Neural progenitor cell (in vitro differentiated cells): Measurements from ENCODE around the gene TMEM117. TPM values are rescaled to one million over a fixed set of nuclear protein-coding genes. Genes with fewer than 3 reads are reported as not detected.

ENCODE experiments used
- DNase-seq: peaks from one replicate; pipeline ENCODE4 v3.0.0-alpha.2; 2016; ENCODE audit warnings: low spot score
- H2AFZ ChIP-seq: fragments of 200-600 bp; sonication (generic); replicated peaks from 2 replicates; pipeline ENCODE4 v1.6.1; 2016; ENCODE audit warnings: antibody characterized with exemption
- H3F3A ChIP-seq: fragments of 200-600 bp; sonication (generic); 2 replicates; pipeline ENCODE4 v1.6.1; 2016; ENCODE audit warnings: antibody characterized with exemption, low read depth
- H3K27ac ChIP-seq: fragments of 200-600 bp; sonication (generic); 2 replicates; pipeline ENCODE4 v1.5.1; 2016; ENCODE audit warnings: mild to moderate bottlenecking
- H3K27me3 ChIP-seq: fragments of 200-600 bp; sonication (generic); 2 replicates; pipeline ENCODE4 v1.6.1; 2016; ENCODE audit warnings: mild to moderate bottlenecking, moderate library complexity
- H3K36me3 ChIP-seq: fragments of 200-600 bp; sonication (generic); 2 replicates; pipeline ENCODE4 v1.5.1; 2016
- H3K4me1 ChIP-seq: fragments of 200-600 bp; sonication (generic); 2 replicates; pipeline ENCODE4 v1.6.1; 2016; ENCODE audit warnings: mixed run types
- H3K4me2 ChIP-seq: fragments of 200-600 bp; sonication (generic); 2 replicates; pipeline ENCODE4 v1.6.1; 2016
- H3K4me3 ChIP-seq: fragments of 200-600 bp; sonication (generic); 2 replicates; pipeline ENCODE4 v1.5.1; 2016
- H3K79me2 ChIP-seq: fragments of 200-600 bp; sonication (generic); 2 replicates; pipeline ENCODE4 v1.6.1; 2016; ENCODE audit warnings: low read depth
- H3K9ac ChIP-seq: fragments of 200-600 bp; sonication (generic); 2 replicates; pipeline ENCODE4 v1.6.1; 2016
- H3K9me3 ChIP-seq: fragments of 200-600 bp; sonication (generic); 2 replicates; pipeline ENCODE4 v1.5.1; 2016; ENCODE audit warnings: low read depth
- H4K20me1 ChIP-seq: fragments of 200-600 bp; sonication (generic); 2 replicates; pipeline ENCODE4 v1.6.1; 2016; ENCODE audit warnings: low read depth
- H3K27ac Mint-ChIP-seq: 3 replicates; pipeline ENCODE4 v1.8.0; 2021; ENCODE audit warnings: mixed read lengths
- H3K27me3 Mint-ChIP-seq: 2 replicates; pipeline ENCODE4 v1.8.0; 2022; ENCODE audit warnings: low read depth, mild to moderate bottlenecking, inconsistent platforms, moderate library complexity, mixed read lengths; ENCODE audit not compliant: insufficient read depth
- H3K36me3 Mint-ChIP-seq: 3 replicates; pipeline ENCODE4 v1.8.0; 2021; ENCODE audit warnings: mixed read lengths
- H3K4me1 Mint-ChIP-seq: 3 replicates; pipeline ENCODE4 v1.8.0; 2021; ENCODE audit warnings: mixed read lengths
- H3K4me3 Mint-ChIP-seq: 3 replicates; pipeline ENCODE4 v1.8.0; 2021; ENCODE audit warnings: mild to moderate bottlenecking, moderate library complexity, mixed read lengths
- H3K9me3 Mint-ChIP-seq: 3 replicates; pipeline ENCODE4 v1.8.0; 2020; ENCODE audit warnings: mixed read lengths
- EZH2 ChIP-seq: fragments of 200-600 bp; sonication (generic); IDR thresholded peaks from 2 replicates; pipeline ENCODE4 v1.6.1; 2017; ENCODE audit warnings: antibody characterized with exemption, mild to moderate bottlenecking, moderate library complexity
- EZH2phosphoT487 ChIP-seq: fragments of 200-600 bp; sonication (generic); IDR thresholded peaks from 2 replicates; pipeline ENCODE4 v1.6.1; 2017; ENCODE audit warnings: antibody characterized with exemption
- total RNA-seq: library from RNA; depleted of rRNA; stranded (reverse); fragments of >200 nt; gene quantifications from 2 replicates; pipeline ENCODE4 v1.2.3, GENCODE V29; 2015; ENCODE audit warnings: low replicate concordance
- TF ChIP-seq, protein P1 (sequence below): fragments of 200-600 bp; sonication (generic); IDR thresholded peaks from 2 replicates; pipeline ENCODE4 v1.5.1; 2017; ENCODE audit warnings: antibody characterized with exemption, mild to moderate bottlenecking

Gene TMEM117
- total RNA-seq, 1 donor from 2014 or later: 1.6 TPM

DNA sequence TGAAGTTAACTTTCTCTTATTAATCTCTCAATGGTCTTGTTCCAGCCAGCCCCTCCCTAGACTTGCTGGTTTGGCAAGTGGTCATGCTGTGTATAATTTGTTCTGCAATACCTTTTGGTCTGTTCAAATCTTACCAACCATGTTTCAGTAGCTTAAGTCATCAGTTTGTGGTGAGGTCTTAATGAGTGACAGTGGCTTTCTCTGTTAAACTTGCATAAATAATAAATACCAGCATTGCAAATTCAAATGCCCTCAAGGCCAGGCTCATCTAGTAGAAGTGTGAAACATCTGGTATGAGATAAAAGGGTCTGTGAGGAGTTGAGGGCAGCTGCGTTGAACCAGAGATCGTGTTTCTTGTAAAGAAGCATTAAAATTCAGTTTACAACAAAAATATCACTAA lies 319.5 kb downstream of the TMEM117 start:
- Histone ChIP-seq H3K4me3 (no peak overlapping the region), H2AFZ (no peak overlapping the region), H3K9me3 (no peaks in the 10 kb centered on the region), H3K27ac (no peak overlapping the region), H4K20me1 (no peaks in the 10 kb centered on the region), H3K9ac (no peak overlapping the region), H3K27me3 (no peaks in the 10 kb centered on the region), H3F3A (peaks cover 4% of the 10 kb centered on the region), H3K79me2 (no peaks in the 10 kb centered on the region), H3K4me1 (peaks cover 9% of the 10 kb centered on the region), H3K36me3 (no peaks in the 10 kb centered on the region), H3K4me2 (no peak overlapping the region)
- DNase-seq: no peak
- Mint-ChIP-seq H3K4me1 (peaks cover 35% of the 10 kb centered on the region), H3K27me3 (no peaks in the 10 kb centered on the region), H3K4me3 (no peak overlapping the region), H3K9me3 (no peaks in the 10 kb centered on the region), H3K27ac (no peak overlapping the region), H3K36me3 (no peaks in the 10 kb centered on the region)
- TF ChIP-seq EZH2phosphoT487 (no peak), EZH2 (no peak)
- TF ChIP-seq, protein P1, sequence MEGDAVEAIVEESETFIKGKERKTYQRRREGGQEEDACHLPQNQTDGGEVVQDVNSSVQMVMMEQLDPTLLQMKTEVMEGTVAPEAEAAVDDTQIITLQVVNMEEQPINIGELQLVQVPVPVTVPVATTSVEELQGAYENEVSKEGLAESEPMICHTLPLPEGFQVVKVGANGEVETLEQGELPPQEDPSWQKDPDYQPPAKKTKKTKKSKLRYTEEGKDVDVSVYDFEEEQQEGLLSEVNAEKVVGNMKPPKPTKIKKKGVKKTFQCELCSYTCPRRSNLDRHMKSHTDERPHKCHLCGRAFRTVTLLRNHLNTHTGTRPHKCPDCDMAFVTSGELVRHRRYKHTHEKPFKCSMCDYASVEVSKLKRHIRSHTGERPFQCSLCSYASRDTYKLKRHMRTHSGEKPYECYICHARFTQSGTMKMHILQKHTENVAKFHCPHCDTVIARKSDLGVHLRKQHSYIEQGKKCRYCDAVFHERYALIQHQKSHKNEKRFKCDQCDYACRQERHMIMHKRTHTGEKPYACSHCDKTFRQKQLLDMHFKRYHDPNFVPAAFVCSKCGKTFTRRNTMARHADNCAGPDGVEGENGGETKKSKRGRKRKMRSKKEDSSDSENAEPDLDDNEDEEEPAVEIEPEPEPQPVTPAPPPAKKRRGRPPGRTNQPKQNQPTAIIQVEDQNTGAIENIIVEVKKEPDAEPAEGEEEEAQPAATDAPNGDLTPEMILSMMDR: no peak

DNA sequence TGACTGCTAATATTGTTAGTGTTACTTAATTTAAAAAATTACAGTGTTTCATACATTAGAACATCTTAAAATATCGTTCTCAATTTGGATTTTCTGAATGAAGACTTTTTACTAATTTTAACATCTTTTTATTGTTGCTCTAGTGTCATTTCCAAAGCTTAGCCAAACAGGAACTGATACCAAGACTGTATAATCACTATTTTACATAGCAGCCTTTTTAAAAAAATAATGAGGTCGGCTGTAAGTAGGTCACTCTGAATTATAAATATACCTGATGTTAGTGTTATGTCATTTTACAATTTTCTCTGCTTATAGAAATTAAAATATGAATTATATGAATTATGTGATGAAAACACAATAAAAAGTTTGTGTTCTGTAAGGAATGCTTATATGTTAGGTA lies 321.5 kb downstream of the TMEM117 start:
- Histone ChIP-seq H4K20me1 (no peaks in the 10 kb centered on the region), H3K4me3 (no peak overlapping the region), H3K9ac (no peak overlapping the region)

DNA sequence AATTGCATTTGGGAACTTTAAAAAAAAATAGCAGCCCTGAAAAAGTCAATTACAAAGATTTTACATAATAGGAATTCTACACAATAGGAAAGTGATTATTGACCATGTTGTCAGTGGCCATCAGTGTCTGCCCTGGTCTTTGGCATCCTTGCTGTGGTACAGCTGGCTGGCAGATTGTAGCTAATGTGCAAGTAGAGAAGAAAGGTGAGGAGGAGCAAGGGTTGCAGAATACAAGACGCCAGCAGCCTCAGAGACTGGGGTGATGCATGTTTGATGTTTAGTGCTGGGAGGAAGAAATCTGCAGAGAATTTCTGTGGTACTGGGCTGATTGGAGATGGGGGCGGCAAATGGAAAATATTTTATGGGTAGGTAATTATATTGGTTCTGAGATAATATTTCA lies 322.9 kb downstream of the TMEM117 start:
- no peak overlapping the region for H3K9ac ChIP-seq
- no peak for TF ChIP-seq EZH2phosphoT487
- H3K4me2 ChIP-seq: no peak overlapping the region
- no peaks in the 10 kb centered on the region for H3K27me3 ChIP-seq
- peaks cover 14% of the 10 kb centered on the region for H3K4me1 ChIP-seq
- H3K36me3 Mint-ChIP-seq: no peaks in the 10 kb centered on the region
- DNase-seq: no peak
- H3K27me3 Mint-ChIP-seq: peaks cover 2% of the 10 kb centered on the region
- H3K27ac Mint-ChIP-seq: no peak overlapping the region
- no peaks in the 10 kb centered on the region for H3K36me3 ChIP-seq
- H4K20me1 ChIP-seq: no peaks in the 10 kb centered on the region
- no peaks in the 10 kb centered on the region for H3K79me2 ChIP-seq
- H3K4me1 Mint-ChIP-seq: peaks cover 35% of the 10 kb centered on the region
- no peak overlapping the region for H3K27ac ChIP-seq
- no peak overlapping the region for H3K4me3 ChIP-seq
- H2AFZ ChIP-seq: peak overlapping the region; percentile 68
- H3K9me3 ChIP-seq: no peaks in the 10 kb centered on the region
- no peak overlapping the region for H3K4me3 Mint-ChIP-seq
- no peaks in the 10 kb centered on the region for H3K9me3 Mint-ChIP-seq
- H3F3A ChIP-seq: no peaks in the 10 kb centered on the region

More for the DNA sequence above, 321.5 kb downstream of the TMEM117 start:
- Histone ChIP-seq H3K27ac (no peak overlapping the region), H3K79me2 (no peaks in the 10 kb centered on the region), H3K27me3 (no peaks in the 10 kb centered on the region), H2AFZ (no peak overlapping the region), H3K4me2 (no peak overlapping the region), H3K4me1 (peaks cover 9% of the 10 kb centered on the region), H3K36me3 (no peaks in the 10 kb centered on the region), H3K9me3 (no peaks in the 10 kb centered on the region), H3F3A (peaks cover 4% of the 10 kb centered on the region)
- Mint-ChIP-seq H3K4me1 (peaks cover 35% of the 10 kb centered on the region), H3K36me3 (no peaks in the 10 kb centered on the region), H3K4me3 (no peak overlapping the region), H3K27ac (no peak overlapping the region), H3K9me3 (no peaks in the 10 kb centered on the region), H3K27me3 (no peaks in the 10 kb centered on the region)
- no peak for DNase-seq
- TF ChIP-seq EZH2 (no peak), EZH2phosphoT487 (no peak)
- TF ChIP-seq, protein P1: no peak

DNA sequence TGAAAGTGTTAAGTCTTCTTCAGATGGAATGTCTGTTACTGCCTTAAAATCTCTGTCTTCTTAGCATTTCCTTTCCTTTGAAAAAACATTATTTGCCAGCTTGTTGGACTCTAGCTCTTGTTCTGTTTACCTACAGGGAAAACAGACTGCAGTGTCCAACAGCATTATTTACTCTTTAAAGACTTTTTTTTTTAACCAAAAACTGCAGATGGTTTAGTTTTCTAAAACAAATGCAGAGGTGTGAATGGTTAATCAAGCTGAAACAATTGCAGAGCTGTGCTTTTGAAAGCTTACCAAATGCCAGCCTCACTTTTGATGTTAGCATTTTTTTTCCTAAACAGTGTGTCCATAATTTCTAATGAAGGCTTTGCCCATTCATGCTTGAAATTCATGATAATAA lies 323.3 kb downstream of the TMEM117 start:
- Histone ChIP-seq H4K20me1 (no peaks in the 10 kb centered on the region), H3K27ac (no peak overlapping the region), H3K4me3 (no peak overlapping the region), H3K9me3 (no peaks in the 10 kb centered on the region), H3K36me3 (no peaks in the 10 kb centered on the region), H3K4me2 (no peak overlapping the region), H3K4me1 (peaks cover 14% of the 10 kb centered on the region), H3K27me3 (no peaks in the 10 kb centered on the region), H3K79me2 (no peaks in the 10 kb centered on the region), H3K9ac (no peak overlapping the region), H3F3A (no peaks in the 10 kb centered on the region), H2AFZ (peak overlapping the region; percentile 68)
- Mint-ChIP-seq H3K27ac (no peak overlapping the region), H3K9me3 (no peaks in the 10 kb centered on the region), H3K27me3 (peaks cover 2% of the 10 kb centered on the region), H3K4me1 (peaks cover 31% of the 10 kb centered on the region), H3K36me3 (no peaks in the 10 kb centered on the region), H3K4me3 (no peak overlapping the region)
- no peak for DNase-seq
- no peak for TF ChIP-seq EZH2phosphoT487
- TF ChIP-seq EZH2: no peak
- TF ChIP-seq, protein P1: no peak
